AG09319 (cell line): ENCODE measurements around the gene UBE2E2.

Experiments
- DNase-seq: peaks from one replicate; pipeline ENCODE4 v3.0.0-alpha.2; 2010; ENCODE audit warnings: low read depth; ENCODE audit errors: extremely low read depth
- CTCF ChIP-seq: IDR thresholded peaks from 2 replicates; pipeline ENCODE4 v1.5.1; 2011; ENCODE audit warnings: low read depth, mild to moderate bottlenecking, inconsistent platforms, low read length, moderate library complexity

UBE2E2 gene

GRCh38 chr3:23519314-23520208 lies 316.4 kb downstream of the UBE2E2 start:
- TF ChIP-seq CTCF = no peak
- DNase-seq = no peak

GRCh38 chr3:23527326-23527725 lies 324.2 kb downstream of the UBE2E2 start:
- DNase-seq = no peak
- TF ChIP-seq CTCF = no peak

GRCh38 chr3:23533596-23533995 lies 330.5 kb downstream of the UBE2E2 start:
- no peak for TF ChIP-seq CTCF
- no peak for DNase-seq

GRCh38 chr3:23533996-23534395 lies 330.9 kb downstream of the UBE2E2 start:
- DNase-seq = no peak
- no peak for TF ChIP-seq CTCF

GRCh38 chr3:23537101-23537551 lies 334.0 kb downstream of the UBE2E2 start:
- DNase-seq = no peak
- TF ChIP-seq CTCF = no peak

GRCh38 chr3:23539185-23539584 lies 336.1 kb downstream of the UBE2E2 start:
- no peak for TF ChIP-seq CTCF
- no peak for DNase-seq

- no peak for TF ChIP-seq CTCF
- no peak for DNase-seq
Observed at GRCh38 chr3:23540600-23540999, 337.5 kb downstream of the UBE2E2 start.
